DOHH2 (cell line): Measurements from ENCODE around the gene CYB561.

Experiments
- H3F3A ChIP-seq: fragments of 200-600 bp; sonication (generic), shearing (Covaris generic); 2 replicates; pipeline ENCODE4 v1.6.0; 2016; ENCODE audit warnings: antibody characterized with exemption, mild to moderate bottlenecking; ENCODE audit not compliant: control insufficient read depth, insufficient read depth
- H3K27ac ChIP-seq: fragments of 200-600 bp; sonication (generic); 2 replicates; pipeline ENCODE4 v1.5.1; 2014; ENCODE audit warnings: low read depth, mild to moderate bottlenecking, low read length, moderate library complexity
- H3K27me3 ChIP-seq: fragments of 200-600 bp; sonication (generic); 2 replicates; pipeline ENCODE4 v1.6.1; 2014; ENCODE audit warnings: mild to moderate bottlenecking, low read length, mixed read lengths; ENCODE audit not compliant: control insufficient read depth
- H3K36me3 ChIP-seq: fragments of 200-600 bp; sonication (generic); 2 replicates; pipeline ENCODE4 v1.6.1; 2014; ENCODE audit warnings: mild to moderate bottlenecking, low read length, moderate library complexity, mixed read lengths; ENCODE audit not compliant: control insufficient read depth
- H3K4me1 ChIP-seq: fragments of 200-600 bp; sonication (generic); 2 replicates; pipeline ENCODE4 v1.6.1; 2014; ENCODE audit warnings: mild to moderate bottlenecking, low read length, mixed read lengths; ENCODE audit not compliant: control insufficient read depth
- H3K4me2 ChIP-seq: fragments of 200-600 bp; sonication (generic); 2 replicates; pipeline ENCODE4 v1.6.0; 2014; ENCODE audit warnings: mild to moderate bottlenecking, low read length, moderate library complexity
- H3K4me3 ChIP-seq: fragments of 200-600 bp; sonication (generic); 2 replicates; pipeline ENCODE4 v1.5.1; 2014; ENCODE audit warnings: mild to moderate bottlenecking, low read length, mixed read lengths
- H3K79me2 ChIP-seq: fragments of 200-600 bp; sonication (generic); 2 replicates; pipeline ENCODE4 v1.6.1; 2014; ENCODE audit warnings: mild to moderate bottlenecking, low read length, mixed read lengths; ENCODE audit not compliant: control insufficient read depth
- H3K9me2 ChIP-seq: fragments of 200-600 bp; sonication (generic); replicated peaks from 2 replicates; pipeline ENCODE4 v1.6.1; 2014; ENCODE audit warnings: mild to moderate bottlenecking, low read length, mixed read lengths; ENCODE audit not compliant: control insufficient read depth
- H3K9me3 ChIP-seq: fragments of 200-600 bp; sonication (generic); 2 replicates; pipeline ENCODE4 v1.6.1; 2014; ENCODE audit warnings: antibody characterized with exemption, low read length, mixed read lengths; ENCODE audit not compliant: control insufficient read depth, insufficient read depth
- H4K20me1 ChIP-seq: fragments of 200-600 bp; sonication (generic); 2 replicates; pipeline ENCODE4 v1.6.0; 2014; ENCODE audit warnings: low read depth, mild to moderate bottlenecking, antibody characterized with exemption, low read length, moderate library complexity; ENCODE audit not compliant: control insufficient read depth, insufficient read depth
- CTCF ChIP-seq: fragments of 200-600 bp; sonication (generic); IDR thresholded peaks from one replicate; pipeline ENCODE4 v1.5.1; 2014; ENCODE audit warnings: antibody characterized with exemption, mild to moderate bottlenecking, low read depth, low read length; ENCODE audit not compliant: poor library complexity, severe bottlenecking
- EZH2phosphoT487 ChIP-seq: fragments of 200-600 bp; sonication (generic); IDR thresholded peaks from 2 replicates; pipeline ENCODE4 v1.6.1; 2017; ENCODE audit warnings: borderline replicate concordance, mild to moderate bottlenecking, antibody characterized with exemption, low read length, moderate library complexity, mixed read lengths

CYB561 gene

GRCh38 chr17:63441654-63442053, 4.5 kb downstream of the CYB561 start:
- no peaks in the 10 kb centered on the region for H3F3A ChIP-seq
- H3K4me3 ChIP-seq: no peak overlapping the region
- no peaks in the 10 kb centered on the region for H3K9me3 ChIP-seq
- H3K27me3 ChIP-seq: peaks cover 23% of the 10 kb centered on the region
- no peaks in the 10 kb centered on the region for H3K79me2 ChIP-seq
- no peaks in the 10 kb centered on the region for H4K20me1 ChIP-seq
- no peak for TF ChIP-seq CTCF
- no peak for TF ChIP-seq EZH2phosphoT487
- peaks cover 8% of the 10 kb centered on the region for H3K4me1 ChIP-seq
- no peak overlapping the region for H3K4me2 ChIP-seq
- H3K9me2 ChIP-seq: no peaks in the 10 kb centered on the region
- H3K27ac ChIP-seq: no peak overlapping the region
- no peaks in the 10 kb centered on the region for H3K36me3 ChIP-seq

GRCh38 chr17:63440770-63441335, 5.3 kb downstream of the CYB561 start:
- Histone ChIP-seq H3K27ac (no peak overlapping the region), H3K9me2 (no peaks in the 10 kb centered on the region), H3K9me3 (no peaks in the 10 kb centered on the region), H3K4me2 (no peak overlapping the region), H3K27me3 (peaks cover 21% of the 10 kb centered on the region), H3K4me3 (no peak overlapping the region), H3K4me1 (peaks cover 12% of the 10 kb centered on the region), H3K79me2 (no peaks in the 10 kb centered on the region), H3K36me3 (no peaks in the 10 kb centered on the region), H4K20me1 (no peaks in the 10 kb centered on the region), H3F3A (no peaks in the 10 kb centered on the region)
- TF ChIP-seq EZH2phosphoT487: no peak
- no peak for TF ChIP-seq CTCF

- H4K20me1 ChIP-seq: no peaks in the 10 kb centered on the region
- H3K27ac ChIP-seq: no peak overlapping the region
- H3K4me3 ChIP-seq: no peak overlapping the region
- H3K9me2 ChIP-seq: no peaks in the 10 kb centered on the region
- peaks cover 15% of the 10 kb centered on the region for H3K27me3 ChIP-seq
- no peaks in the 10 kb centered on the region for H3K36me3 ChIP-seq
- no peak overlapping the region for H3K4me2 ChIP-seq
- no peaks in the 10 kb centered on the region for H3K9me3 ChIP-seq
- peaks cover 13% of the 10 kb centered on the region for H3K4me1 ChIP-seq
- H3F3A ChIP-seq: no peaks in the 10 kb centered on the region
- H3K79me2 ChIP-seq: no peaks in the 10 kb centered on the region
- TF ChIP-seq EZH2phosphoT487 (no peak), CTCF (no peak)
Observed at GRCh38 chr17:63440127-63440769, 5.9 kb downstream of the CYB561 start.
